ENCODE measurements around the gene GPR26. TPM values are rescaled to one million over a fixed set of nuclear protein-coding genes. Genes with fewer than 3 reads are reported as not detected.
"Not testable (repeated sequence)": the region's sequence is repeated elsewhere in the genome, so short reads cannot be mapped to it uniquely, and the experiment has no call there.

The GPR26 gene
- polyA plus RNA-seq, 4 donors = 0.02 to 0.05 TPM; not detected in 2

DNA sequence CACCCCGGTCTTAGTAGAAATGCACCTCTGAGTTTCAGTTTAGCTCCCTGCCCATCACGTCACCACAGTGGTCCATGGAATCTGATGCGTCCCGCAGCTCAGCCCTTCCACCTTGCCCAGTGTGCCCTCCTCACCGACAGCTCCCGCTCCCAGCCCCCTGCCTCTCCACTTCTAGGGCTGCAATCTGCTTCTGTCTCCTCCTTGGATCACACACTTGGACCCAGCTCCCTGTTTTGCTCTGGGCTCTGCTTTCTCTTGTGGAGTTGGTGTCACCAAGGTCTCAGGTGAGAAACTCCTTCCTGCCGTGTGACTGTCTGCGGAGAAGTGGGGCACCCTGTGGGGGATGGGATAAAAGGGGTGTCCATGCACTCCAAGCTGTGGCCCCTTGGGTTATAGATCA, 37.9 kb downstream of the GPR26 start:
- no peak for DNase-seq (ENCODE audit: low read depth in 4 of 4, low spot score in 2 of 4)

DNA sequence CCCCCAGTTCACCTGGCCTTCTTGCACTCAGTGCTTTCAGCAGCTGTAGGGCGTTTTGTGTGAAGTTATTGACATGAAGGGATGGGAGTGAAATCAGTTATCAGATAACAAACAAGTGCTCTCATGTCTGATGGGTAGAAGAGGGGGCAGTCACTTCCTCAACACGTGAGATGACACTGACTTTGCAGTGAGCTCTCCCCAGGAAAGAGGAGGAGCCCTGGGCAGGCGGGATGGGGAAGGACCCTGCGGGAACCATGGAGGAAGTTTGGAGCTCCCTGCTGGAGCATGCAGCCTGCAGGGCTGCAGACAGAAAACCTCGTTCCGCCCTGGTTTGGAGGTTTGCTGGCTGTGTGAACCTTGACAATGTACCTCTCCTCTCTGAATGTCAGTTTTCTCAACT, 38.7 kb downstream of the GPR26 start:
- no peak for DNase-seq (ENCODE audit: low read depth in 4 of 4, low spot score in 2 of 4)

DNA sequence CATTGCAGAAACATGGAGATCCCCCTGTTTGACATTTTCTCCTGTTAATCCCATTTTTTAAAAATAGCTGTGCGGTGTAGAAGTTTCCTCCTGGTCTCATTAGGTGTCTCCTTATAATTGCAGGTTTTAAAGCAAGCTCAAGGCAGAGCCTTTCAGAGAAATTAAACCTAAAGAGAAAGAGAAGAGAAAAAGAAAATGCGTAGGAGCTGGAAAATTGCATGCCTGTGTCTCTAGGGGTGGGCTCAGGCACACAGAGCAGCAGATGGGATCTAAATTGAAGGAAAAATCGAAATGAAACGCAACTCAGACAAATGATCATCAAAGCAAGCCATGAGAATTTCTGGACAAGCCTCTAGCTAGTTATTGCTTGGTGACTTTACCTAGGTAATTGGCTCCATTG, 40.1 kb downstream of the GPR26 start:
- DNase-seq (ENCODE audit: low read depth in 4 of 4, low spot score in 2 of 4) = no peak

DNA sequence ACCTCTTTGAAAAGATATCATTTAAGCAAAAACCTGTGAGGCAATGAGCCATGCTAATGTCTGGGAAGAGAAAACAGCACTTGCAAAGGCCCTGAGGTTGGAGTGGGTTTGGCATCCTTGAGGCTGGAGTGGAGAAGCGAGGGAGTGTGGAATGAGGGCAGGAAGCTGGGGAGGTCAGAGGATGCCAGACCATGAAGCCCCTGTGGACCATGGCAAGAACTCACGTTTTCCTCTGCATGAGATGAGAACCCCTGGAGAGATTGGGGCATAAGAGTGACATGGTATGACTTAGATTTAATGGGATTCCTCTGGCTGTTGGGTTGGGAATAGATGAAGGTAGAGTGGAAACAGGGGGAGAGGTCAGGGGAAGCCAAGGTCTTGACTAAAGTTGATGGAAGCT, 49.4 kb downstream of the GPR26 start:
- DNase-seq (ENCODE audit: low read depth in 4 of 4, low spot score in 2 of 4) = no peak

DNA sequence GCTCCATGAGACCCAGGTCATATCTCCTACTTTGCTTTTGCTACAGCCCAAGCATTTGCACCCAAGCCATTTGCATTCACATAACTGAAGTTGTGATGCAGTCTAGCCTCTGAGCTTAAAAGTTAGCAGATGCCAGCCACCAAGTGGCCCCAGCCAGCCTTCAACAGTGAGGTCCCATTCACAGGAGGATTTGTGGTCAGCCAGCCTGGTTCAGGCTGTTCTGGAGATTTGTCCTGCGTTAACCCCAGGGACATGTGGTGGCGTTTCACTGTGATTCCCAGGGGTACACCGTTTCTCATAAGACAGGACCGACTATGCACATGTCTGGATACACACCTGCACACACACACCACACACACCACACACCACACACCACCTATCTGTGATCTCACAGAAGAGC, 51.2 kb downstream of the GPR26 start:
- DNase-seq (ENCODE audit: low read depth in 4 of 4, low spot score in 2 of 4) = no peak

DNA sequence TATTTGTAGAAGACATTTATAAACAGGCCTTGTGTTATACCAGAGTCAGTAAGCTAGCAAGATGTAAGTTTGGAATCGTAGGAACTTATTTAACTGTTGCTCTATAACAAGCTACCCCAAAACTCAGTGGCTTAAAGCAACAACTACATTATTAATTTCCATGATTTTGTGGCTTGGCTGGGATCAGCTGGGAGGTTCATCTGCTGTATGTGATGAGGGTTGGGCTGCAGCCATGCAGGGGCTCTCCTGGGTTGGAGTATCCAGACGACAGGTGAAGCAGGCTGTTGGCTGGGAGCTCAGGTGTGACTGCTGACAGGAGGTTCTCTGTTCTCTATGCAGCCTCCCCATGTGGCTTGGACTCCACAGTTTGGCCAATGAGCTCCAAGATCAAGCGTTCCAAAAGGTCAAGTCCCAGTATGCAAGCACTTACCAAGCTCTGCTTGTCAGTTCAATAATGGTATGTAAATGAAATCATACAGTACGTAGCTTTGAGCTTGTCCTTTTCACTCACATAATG, 52.4 kb downstream of the GPR26 start:
- no peak for DNase-seq (ENCODE audit: low read depth in 4 of 4, low spot score in 2 of 4)

DNA sequence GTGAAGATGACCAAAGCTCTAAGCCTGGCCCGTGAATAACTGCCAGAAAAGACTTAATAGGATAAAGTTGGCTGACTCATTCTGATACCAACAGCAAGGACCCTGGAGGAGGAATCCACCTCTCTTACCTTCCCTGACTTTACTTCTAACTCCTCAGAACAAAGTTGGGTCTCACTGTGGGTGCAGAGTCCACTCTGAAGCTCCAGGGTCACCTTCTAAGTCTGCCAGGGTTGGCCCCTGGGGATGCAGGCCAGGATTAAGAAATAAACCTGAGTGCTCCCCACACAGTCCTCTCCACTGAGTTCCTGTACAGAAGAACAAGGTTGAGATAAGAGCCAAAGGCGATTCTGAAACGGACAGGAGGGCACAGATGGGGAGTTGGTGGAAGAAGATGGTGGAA, 54.4 kb downstream of the GPR26 start:
- no peak for DNase-seq (ENCODE audit: low read depth in 4 of 4, low spot score in 2 of 4)

DNA sequence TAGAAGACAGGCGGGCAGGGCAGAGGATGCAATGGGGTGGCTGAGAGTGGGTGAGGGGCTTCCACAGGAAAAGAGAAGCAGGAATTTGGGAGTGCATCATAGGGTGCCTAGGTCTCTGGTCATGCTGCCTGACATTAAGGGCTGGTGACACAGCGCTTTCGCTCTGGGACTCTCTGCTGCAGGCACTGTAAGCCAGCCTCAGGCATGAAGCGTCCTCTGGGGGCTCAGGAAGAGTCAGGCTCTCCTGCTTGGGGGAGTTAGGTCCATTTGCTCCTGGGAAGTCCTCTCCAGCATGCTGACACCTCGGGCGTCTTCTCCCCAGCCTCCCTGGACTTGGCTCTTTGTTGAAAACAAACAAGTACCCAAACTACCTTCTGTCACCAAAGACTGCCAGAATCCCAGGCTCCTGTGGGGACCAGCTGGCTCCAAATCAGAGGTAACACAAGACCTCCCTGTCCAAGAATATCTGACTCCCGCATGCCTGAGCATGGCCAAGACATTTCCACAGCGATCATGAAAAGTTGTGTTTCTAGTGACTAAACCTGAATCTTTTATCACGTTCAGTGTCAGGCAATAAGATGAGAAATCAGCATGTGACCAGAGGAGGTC, 55.4 kb downstream of the GPR26 start:
- no peak for DNase-seq (ENCODE audit: low read depth in 4 of 4, low spot score in 2 of 4)

DNA sequence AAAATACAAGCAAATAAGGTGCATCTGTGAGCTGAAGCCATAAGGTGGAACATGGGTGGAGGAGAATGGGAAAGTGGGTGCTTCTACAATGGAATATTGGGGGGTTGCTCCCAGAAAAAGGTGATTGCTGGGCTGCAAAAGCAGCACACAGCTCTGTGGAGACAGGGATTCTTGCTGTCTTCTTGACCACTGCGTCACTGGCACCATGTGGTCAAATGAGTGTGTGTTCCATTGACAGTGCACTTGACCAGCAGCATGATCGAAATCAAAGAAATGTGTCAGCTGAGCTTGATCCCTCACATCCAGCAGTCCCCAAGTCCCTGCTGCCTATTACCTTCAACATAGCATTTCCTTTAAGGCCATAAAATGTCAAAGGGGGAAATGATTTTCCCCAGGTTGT, 56.2 kb downstream of the GPR26 start:
- DNase-seq (ENCODE audit: low read depth in 4 of 4, low spot score in 2 of 4) = no peak

DNA sequence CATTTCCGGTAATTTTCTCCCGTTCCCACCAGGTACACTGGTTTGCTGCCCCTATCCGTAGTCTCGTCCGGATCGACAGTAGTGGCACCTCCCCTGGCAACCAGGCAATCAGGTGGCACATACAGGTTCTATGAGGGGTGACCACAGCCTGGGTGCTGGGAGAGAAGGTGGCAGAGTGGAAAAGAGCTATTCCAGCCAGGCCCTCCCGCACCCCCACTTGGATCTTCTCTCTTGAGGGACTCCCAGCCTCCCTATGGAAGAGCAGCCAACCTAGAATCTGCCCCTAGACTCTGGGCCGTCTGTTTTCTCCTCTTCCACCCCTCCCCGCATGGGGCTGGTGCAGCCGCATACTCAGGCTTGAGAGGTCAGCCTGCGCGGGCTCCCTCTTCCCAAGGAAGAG, 58.6 kb downstream of the GPR26 start:
- no peak for DNase-seq (ENCODE audit: low read depth in 4 of 4, low spot score in 2 of 4)

DNA sequence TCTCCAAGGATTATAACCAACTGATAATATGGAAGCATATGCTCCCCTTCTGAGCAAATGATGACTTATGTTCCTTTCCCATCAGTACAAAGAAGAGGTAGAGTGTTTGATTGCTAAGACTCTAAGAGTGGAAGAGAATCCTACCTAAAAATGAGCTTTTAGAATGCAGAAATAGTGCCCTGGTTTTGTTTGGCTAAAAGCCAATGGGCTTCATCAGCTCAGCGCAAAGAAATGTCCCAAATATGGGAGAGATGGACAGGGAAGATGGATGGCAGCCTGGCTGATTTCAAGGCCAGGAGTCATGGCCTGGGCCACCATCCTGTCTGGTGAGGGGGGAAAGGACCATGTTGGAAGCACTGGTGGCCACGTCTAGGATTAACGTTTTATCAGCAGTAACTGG, 60.2 kb downstream of the GPR26 start:
- no peak for DNase-seq (ENCODE audit: low read depth in 4 of 4, low spot score in 2 of 4)

DNA sequence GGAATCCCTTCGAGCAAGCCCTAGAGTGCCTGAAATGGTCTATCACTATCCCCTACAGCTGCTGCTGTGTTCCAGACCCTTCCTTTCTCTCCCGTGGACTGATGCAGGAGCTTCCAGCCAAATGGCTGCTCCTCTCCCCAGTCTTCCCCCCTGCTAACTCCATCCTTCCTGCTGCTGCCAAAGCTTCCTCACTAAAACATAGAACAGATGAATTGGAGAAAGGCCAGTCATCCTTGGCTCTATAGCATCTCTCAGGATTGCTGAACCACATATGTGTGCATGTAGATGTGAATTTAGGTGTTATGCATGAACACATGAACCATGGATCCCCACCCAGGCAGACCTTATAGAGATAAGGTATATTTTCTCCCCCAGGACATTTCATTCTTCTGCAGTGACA, 60.7 kb downstream of the GPR26 start:
- DNase-seq (ENCODE audit: low read depth in 4 of 4, low spot score in 2 of 4) = no peak

DNA sequence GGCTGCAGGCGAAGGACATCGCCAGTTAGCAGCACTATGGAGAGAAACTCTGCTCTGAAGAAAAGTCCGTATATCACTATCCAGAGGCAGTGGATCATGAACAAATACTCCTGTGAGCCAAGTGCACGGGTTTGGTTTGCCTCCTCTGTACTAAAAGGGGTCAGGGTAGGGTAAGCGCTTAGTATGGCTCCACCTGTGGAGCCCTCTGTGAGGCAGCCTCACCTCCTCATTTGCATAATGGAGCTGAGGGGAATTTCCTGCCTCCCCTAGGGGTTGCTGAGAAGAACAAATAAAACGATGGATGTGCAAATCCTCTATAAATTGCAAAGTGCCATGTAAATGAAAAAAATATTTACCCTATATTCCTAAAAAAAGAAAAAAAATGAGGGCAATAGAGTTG, 63.4 kb downstream of the GPR26 start:
- no peak for DNase-seq (ENCODE audit: low read depth in 4 of 4, low spot score in 2 of 4)

DNA sequence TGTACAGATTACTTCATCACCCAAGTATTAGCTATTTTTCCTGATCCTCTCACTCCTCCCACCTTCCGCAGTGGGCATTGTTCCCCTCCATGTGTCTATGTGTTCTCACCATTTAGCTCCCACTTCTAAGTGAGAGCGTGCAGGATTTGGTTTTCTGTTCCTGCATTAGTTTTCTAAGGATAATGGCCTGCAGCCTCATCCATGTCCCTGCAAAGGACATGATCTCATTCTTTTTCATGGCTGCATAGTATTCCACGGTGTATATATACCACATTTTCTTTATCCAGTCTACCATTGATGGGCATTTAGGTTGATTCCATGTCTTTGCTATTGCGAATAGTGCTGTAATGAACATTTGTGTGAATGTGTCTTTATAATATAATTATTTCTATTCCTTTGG, 70.8 kb downstream of the GPR26 start:
- not testable (repeated sequence) for DNase-seq (ENCODE audit: low read depth in 4 of 4, low spot score in 2 of 4)

DNA sequence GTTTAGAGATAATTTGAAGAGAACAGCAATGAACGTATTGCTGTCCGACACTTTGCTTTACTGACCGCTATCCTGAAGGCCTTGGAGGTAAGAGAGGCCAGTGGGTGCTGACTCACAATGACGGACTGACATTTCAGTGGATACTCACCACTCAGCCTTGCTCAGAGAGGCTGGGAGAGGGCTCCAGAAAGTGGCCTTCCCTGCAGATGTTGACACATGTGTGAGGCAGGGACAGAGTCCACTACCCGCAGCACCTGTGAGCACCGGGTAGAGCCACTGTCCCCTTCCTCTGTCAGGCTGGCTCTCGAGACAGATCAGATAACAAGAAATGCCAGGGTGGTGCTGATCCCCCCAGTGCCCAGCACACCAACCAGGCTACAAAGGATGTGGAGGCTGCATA, 75.0 kb downstream of the GPR26 start:
- no peak for DNase-seq (ENCODE audit: low read depth in 4 of 4, low spot score in 2 of 4)

DNA sequence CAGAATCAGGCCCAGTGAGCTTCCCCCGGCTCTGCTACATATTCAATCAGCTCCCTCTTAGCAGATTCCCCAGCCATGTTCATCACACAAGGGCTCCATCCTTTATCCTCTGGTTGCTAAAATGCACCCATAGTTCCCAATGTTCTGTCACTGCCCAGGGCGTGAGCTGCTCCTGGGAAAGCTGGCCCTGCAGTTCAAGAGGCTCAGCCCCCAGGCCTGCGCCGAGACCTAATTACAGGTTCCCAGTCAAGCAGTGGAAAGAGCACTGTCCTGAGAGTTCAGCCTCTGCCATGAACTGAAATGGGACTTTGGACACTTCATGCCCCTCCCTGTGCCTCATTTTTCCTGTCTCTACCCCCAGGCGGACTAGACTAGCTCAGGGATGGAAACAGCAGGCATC, 75.6 kb downstream of the GPR26 start:
- DNase-seq (ENCODE audit: low read depth in 4 of 4, low spot score in 2 of 4) = no peak

DNA sequence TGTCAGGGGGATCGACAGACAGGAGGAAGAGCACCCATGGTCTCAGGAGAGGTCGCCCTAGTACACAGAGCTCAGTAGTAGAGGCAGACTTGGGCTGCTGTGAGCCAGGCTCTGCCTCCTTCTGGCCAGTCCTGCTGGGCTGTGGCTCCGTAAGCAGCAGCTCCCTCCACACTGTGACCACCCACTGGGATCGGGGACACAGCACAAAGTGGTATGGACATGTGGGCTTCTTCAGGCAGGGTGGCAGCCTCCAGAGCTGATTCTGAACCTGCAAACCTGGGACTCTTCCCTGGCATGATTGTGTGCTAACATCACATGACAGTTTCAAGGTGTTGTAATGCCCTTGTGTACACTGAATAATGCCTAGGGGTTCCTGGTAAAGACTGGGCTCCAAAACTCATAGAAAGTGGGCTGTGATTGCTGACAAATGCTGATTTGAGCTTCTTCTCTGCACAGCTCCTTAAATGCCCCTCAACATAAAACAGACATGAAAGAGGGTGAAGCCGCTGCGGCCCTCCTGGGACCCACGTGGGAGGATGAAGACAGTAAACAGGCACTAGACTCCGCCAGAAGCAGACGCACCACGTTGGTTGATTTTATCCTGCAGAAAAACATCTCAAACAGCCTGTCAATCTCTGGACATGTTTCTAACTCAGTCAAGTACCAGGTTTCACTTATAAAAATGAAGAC, 76.7 kb downstream of the GPR26 start:
- no peak for DNase-seq (ENCODE audit: low read depth in 4 of 4, low spot score in 2 of 4)

DNA sequence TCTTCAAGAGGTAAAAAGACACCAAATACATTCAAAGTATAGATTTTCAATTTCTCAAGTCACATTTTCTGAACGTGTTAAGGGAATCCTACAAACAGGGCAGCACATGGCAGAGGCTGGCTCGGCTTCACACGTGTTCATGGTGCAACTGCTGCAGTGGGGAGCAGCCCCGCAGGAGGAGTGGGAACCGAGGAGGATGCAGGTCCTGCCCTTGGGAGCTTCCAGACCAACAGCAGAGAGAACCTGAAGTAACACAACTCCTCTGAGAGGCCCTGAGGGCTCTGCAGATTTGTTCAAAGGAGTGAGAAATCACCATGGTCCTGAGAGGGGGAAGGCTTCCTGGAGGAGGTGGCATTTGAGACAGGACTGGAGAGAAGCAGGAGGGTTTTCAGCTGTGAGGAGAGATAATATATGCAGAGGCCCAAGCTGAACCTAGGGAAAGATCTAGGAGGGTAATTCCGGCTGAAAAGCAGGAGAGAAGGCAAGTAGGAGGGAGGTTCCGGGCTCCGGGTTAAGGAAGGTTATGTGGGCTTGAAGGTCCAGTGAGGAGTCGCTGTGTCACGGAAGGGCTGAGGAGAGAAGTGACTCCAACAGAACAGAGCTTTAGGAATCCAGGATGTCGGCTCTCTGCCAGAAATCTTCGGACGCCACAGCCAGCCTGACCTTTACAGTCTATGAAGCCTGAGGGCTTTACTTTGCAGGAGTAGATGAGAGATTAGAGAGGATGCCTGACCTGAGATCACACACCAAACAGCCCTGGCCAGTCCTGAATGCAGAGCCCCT, 77.5 kb downstream of the GPR26 start:
- DNase-seq (ENCODE audit: low read depth in 4 of 4, low spot score in 2 of 4) = no peak

DNA sequence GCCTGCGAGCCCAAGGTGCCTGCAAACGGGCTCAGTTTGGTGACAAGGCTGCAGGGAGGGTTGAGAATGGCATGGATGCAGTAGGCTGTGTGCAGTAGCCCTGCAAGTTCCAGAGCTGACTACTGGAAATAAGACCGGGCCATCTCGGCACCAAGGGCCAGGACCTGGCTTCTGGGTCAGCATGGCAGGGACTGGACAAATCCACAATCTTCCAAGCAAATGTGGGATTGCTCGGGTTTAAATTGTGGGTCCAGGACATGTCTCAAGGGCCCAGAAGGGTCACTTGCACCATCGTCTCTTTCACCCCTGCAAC, 78.0 kb downstream of the GPR26 start:
- no peak for DNase-seq (ENCODE audit: low read depth in 4 of 4, low spot score in 2 of 4)
